MM.1S (cell line): ENCODE results near the gene ANKMY1.

Source experiments
- DNase-seq: peaks from one replicate; pipeline ENCODE4 v3.0.0-alpha.2; 2015
- H2AFZ ChIP-seq: fragments of 300-600 bp; sonication (generic); 2 replicates; pipeline ENCODE4 v1.6.0; 2016; ENCODE audit warnings: antibody characterized with exemption, low read length
- H3F3A ChIP-seq: fragments of 300-600 bp; sonication (generic); 2 replicates; pipeline ENCODE4 v1.6.1; 2016; ENCODE audit warnings: mild to moderate bottlenecking, antibody characterized with exemption, low read length, moderate library complexity, mixed read lengths; ENCODE audit not compliant: insufficient read depth
- H3K27ac ChIP-seq: fragments of 300-600 bp; sonication (generic); 2 replicates; pipeline ENCODE4 v1.5.1; 2016; ENCODE audit warnings: mild to moderate bottlenecking, low read length
- H3K27me3 ChIP-seq: fragments of 300-600 bp; sonication (generic); replicated peaks from 2 replicates; pipeline ENCODE4 v1.6.0; 2016; ENCODE audit warnings: low read length; ENCODE audit not compliant: insufficient read depth
- H3K36me3 ChIP-seq: fragments of 300-600 bp; sonication (generic); replicated peaks from 2 replicates; pipeline ENCODE4 v1.6.1; 2016; ENCODE audit warnings: mild to moderate bottlenecking, low read length, mixed read lengths; ENCODE audit not compliant: insufficient read depth
- H3K4me1 ChIP-seq: fragments of 300-600 bp; sonication (generic); 2 replicates; pipeline ENCODE4 v1.6.1; 2016; ENCODE audit warnings: low read length, mixed read lengths
- H3K4me2 ChIP-seq: fragments of 300-600 bp; sonication (generic); 2 replicates; pipeline ENCODE4 v1.6.0; 2016; ENCODE audit warnings: low read depth, low read length
- H3K4me3 ChIP-seq: fragments of 300-600 bp; sonication (generic); 2 replicates; pipeline ENCODE4 v1.5.1; 2016; ENCODE audit warnings: low read length, mixed read lengths
- H3K79me2 ChIP-seq: fragments of 300-600 bp; sonication (generic); 2 replicates; pipeline ENCODE4 v1.6.1; 2016; ENCODE audit warnings: mixed run types, low read length, mixed read lengths
- H3K9ac ChIP-seq: fragments of 300-600 bp; sonication (generic); 2 replicates; pipeline ENCODE4 v1.6.1; 2016; ENCODE audit warnings: low read length, mixed read lengths
- H3K9me2 ChIP-seq: fragments of 300-600 bp; sonication (generic); replicated peaks from 2 replicates; pipeline ENCODE4 v1.6.1; 2016; ENCODE audit warnings: mild to moderate bottlenecking, low read length, mixed read lengths; ENCODE audit not compliant: insufficient read depth
- H3K9me3 ChIP-seq: fragments of 300-600 bp; sonication (generic); replicated peaks from 2 replicates; pipeline ENCODE4 v1.6.1; 2016; ENCODE audit warnings: mild to moderate bottlenecking, low read length, mixed read lengths; ENCODE audit not compliant: insufficient read depth
- H4K20me1 ChIP-seq: fragments of 300-600 bp; sonication (generic); 2 replicates; pipeline ENCODE4 v1.6.1; 2016; ENCODE audit warnings: mild to moderate bottlenecking, low read length, moderate library complexity, mixed read lengths; ENCODE audit not compliant: insufficient read depth
- CTCF ChIP-seq: fragments of 300-600 bp; sonication (generic); IDR thresholded peaks from 2 replicates; pipeline ENCODE4 v1.5.1; 2016; ENCODE audit warnings: antibody characterized with exemption, low read length, mixed read lengths
- EZH2 ChIP-seq: fragments of 300-600 bp; sonication (generic); optimal IDR thresholded peaks from 2 replicates; pipeline ENCODE3; 2017; ENCODE audit warnings: low read depth, mild to moderate bottlenecking, antibody characterized with exemption, low read length, mixed read lengths
- EZH2phosphoT487 ChIP-seq: fragments of 300-600 bp; sonication (generic); IDR thresholded peaks from 2 replicates; pipeline ENCODE4 v1.6.1; 2018; ENCODE audit warnings: antibody characterized with exemption, low read length

The ANKMY1 gene

GRCh38 chr2:240591226-240591625 lies 33.4 kb upstream of the ANKMY1 start:
- Histone ChIP-seq H3K4me3 (no peak overlapping the region), H3K27ac (no peak overlapping the region), H3K36me3 (no peaks in the 10 kb centered on the region; the same call in 1 of the 2 replicates), H3K79me2 (peaks cover 79% of the 10 kb centered on the region), H2AFZ (no peak overlapping the region), H3K9ac (no peak overlapping the region), H4K20me1 (no peaks in the 10 kb centered on the region), H3F3A (peaks cover 10% of the 10 kb centered on the region), H3K27me3 (no peaks in the 10 kb centered on the region), H3K4me1 (peaks cover 9% of the 10 kb centered on the region), H3K9me2 (no peaks in the 10 kb centered on the region), H3K4me2 (no peak overlapping the region), H3K9me3 (no peaks in the 10 kb centered on the region)
- no peak for DNase-seq
- TF ChIP-seq EZH2 (no peak), EZH2phosphoT487 (no peak), CTCF (no peak)

GRCh38 chr2:240590681-240591111 lies 32.9 kb upstream of the ANKMY1 start:
- Histone ChIP-seq H3F3A (peaks cover 14% of the 10 kb centered on the region), H3K27me3 (no peaks in the 10 kb centered on the region), H3K9ac (no peak overlapping the region), H2AFZ (no peak overlapping the region), H3K27ac (no peak overlapping the region), H3K9me3 (no peaks in the 10 kb centered on the region), H3K79me2 (peaks cover 83% of the 10 kb centered on the region), H3K4me3 (no peak overlapping the region), H4K20me1 (no peaks in the 10 kb centered on the region), H3K4me1 (peaks cover 9% of the 10 kb centered on the region), H3K4me2 (no peak overlapping the region), H3K9me2 (no peaks in the 10 kb centered on the region), H3K36me3 (no peaks in the 10 kb centered on the region; the same call in 1 of the 2 replicates)
- DNase-seq: no peak
- no peak for TF ChIP-seq EZH2
- TF ChIP-seq CTCF: no peak
- no peak for TF ChIP-seq EZH2phosphoT487

- Histone ChIP-seq H3K4me2 (no peak overlapping the region), H3K36me3 (no peaks in the 10 kb centered on the region; the same call in 1 of the 2 replicates), H3K9me2 (no peaks in the 10 kb centered on the region), H3K27ac (no peak overlapping the region), H3K4me1 (peaks cover 11% of the 10 kb centered on the region), H3K9me3 (no peaks in the 10 kb centered on the region), H3K27me3 (no peaks in the 10 kb centered on the region), H3K4me3 (no peak overlapping the region), H4K20me1 (no peaks in the 10 kb centered on the region), H3K9ac (no peak overlapping the region), H2AFZ (no peak overlapping the region), H3K79me2 (peaks cover 81% of the 10 kb centered on the region), H3F3A (peaks cover 21% of the 10 kb centered on the region)
- TF ChIP-seq EZH2phosphoT487 (no peak), EZH2 (no peak), CTCF (no peak)
- DNase-seq: no peak
These were observed 32.2 kb upstream of the ANKMY1 start for GRCh38 chr2:240589850-240590525.
